ENCODE results near the gene IRAK1BP1. TPM values are rescaled to one million over a fixed set of nuclear protein-coding genes. Genes with fewer than 3 reads are reported as not detected.

The IRAK1BP1 gene
- total RNA-seq, 1 experiment from 2014 or later: 2.2 TPM

DNA sequence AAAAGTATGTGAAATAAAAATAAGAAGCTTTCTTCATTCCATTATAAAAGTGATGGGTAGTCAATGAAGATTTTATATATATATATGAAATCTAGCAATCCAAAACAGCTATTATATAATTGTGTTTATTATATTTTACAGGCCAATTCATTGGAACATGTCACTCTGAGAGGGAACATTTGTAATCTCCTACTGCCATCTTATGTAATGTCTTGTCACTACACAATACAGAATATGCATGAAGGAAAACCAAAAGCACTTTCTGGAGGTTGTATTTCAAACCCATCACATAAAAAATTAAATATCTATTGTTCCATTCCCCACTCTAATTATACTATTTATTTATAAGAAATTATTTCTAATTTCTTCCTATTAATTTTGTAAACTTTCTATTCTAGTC, 31.5 kb upstream of the IRAK1BP1 start:
- TF ChIP-seq SIN3A (IDR thresholded peaks at IDR 0.05; ENCODE audit: borderline replicate concordance, insufficient read depth, low read depth, low read length): no peak
- TF ChIP-seq, protein P1, sequence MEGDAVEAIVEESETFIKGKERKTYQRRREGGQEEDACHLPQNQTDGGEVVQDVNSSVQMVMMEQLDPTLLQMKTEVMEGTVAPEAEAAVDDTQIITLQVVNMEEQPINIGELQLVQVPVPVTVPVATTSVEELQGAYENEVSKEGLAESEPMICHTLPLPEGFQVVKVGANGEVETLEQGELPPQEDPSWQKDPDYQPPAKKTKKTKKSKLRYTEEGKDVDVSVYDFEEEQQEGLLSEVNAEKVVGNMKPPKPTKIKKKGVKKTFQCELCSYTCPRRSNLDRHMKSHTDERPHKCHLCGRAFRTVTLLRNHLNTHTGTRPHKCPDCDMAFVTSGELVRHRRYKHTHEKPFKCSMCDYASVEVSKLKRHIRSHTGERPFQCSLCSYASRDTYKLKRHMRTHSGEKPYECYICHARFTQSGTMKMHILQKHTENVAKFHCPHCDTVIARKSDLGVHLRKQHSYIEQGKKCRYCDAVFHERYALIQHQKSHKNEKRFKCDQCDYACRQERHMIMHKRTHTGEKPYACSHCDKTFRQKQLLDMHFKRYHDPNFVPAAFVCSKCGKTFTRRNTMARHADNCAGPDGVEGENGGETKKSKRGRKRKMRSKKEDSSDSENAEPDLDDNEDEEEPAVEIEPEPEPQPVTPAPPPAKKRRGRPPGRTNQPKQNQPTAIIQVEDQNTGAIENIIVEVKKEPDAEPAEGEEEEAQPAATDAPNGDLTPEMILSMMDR (IDR thresholded peaks at IDR 0.05): peak; percentile 18; the same call in 1 of the 2 replicates
- no peak for ATAC-seq
- no peaks in the 10 kb centered on the region for H3K4me1 ChIP-seq (ENCODE audit: control insufficient read depth, insufficient read depth, low read length)
- intact Hi-C loops (cut with micrococcal nuclease; ENCODE audit: unreplicated experiment) (no loop called here), in situ Hi-C loops (cut with HindIII; ENCODE audit: low pct_unique_long_range_greater_than_20kb, low sequenced_read_pairs) (no loop called here)
- no peaks in the 10 kb centered on the region for H3K36me3 ChIP-seq (ENCODE audit: control insufficient read depth, insufficient read depth, low read length)
- ChIA-PET CTCF (no interaction called here), POLR2A (interaction anchor here (0.5 kb wide), 1 partner anchor 1097 kb away, joined by 7 read pairs; no protein-coding TSS in a partner anchor)
- no peaks in the 10 kb centered on the region for H3K9me3 ChIP-seq (ENCODE audit: control insufficient read depth, insufficient read depth, low read depth, low read length)
- H3K4me3 ChIP-seq (ENCODE audit: low read depth in 2 of 2, low read length in 2 of 2): no peak overlapping the region
- no peak overlapping the region for H3K27ac ChIP-seq (ENCODE audit: low read length)
- H3K27me3 ChIP-seq (ENCODE audit: control insufficient read depth, insufficient read depth, low read length): 0 out of 2 replicates have a peak, but pooled peaks cover 5% of the 10 kb centered on the region
- no TSS peak for BruUV-seq (replicated peaks)
- no peak for DNase-seq (ENCODE audit: low read depth, low spot score)

DNA sequence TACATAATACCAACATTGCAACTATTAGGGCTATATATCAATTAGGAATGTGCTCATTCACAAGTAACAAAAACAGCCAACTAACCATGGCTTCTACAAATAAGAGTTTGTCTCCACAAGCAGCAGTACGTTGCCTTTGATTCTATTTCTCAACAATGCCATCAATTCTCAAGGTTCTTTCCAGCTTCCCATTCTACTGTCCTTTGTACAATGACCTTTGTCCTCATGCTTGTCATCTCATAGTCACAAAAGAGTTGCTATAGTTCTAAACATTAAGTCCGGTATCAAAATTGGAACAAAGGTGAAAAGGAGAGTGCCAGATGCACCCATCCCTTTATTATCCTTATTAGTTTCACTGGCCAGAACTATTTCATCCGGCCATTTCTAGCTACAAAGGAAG, 30.8 kb upstream of the IRAK1BP1 start:
- Histone ChIP-seq H3K4me1 (ENCODE audit: control insufficient read depth, insufficient read depth, low read length) (no peaks in the 10 kb centered on the region), H3K36me3 (ENCODE audit: control insufficient read depth, insufficient read depth, low read length) (no peaks in the 10 kb centered on the region), H3K27ac (ENCODE audit: low read length) (no peak overlapping the region), H3K27me3 (ENCODE audit: control insufficient read depth, insufficient read depth, low read length) (0 out of 2 replicates have a peak, but pooled peaks cover 5% of the 10 kb centered on the region), H3K9me3 (ENCODE audit: control insufficient read depth, insufficient read depth, low read depth, low read length) (no peaks in the 10 kb centered on the region), H3K4me3 (ENCODE audit: low read depth in 2 of 2, low read length in 2 of 2) (no peak overlapping the region)
- intact Hi-C loops (cut with micrococcal nuclease; ENCODE audit: unreplicated experiment) (no loop called here), in situ Hi-C loops (cut with HindIII; ENCODE audit: low pct_unique_long_range_greater_than_20kb, low sequenced_read_pairs) (no loop called here)
- BruUV-seq (replicated peaks): no TSS peak
- POLR2A ChIA-PET: no interaction called here
- TF ChIP-seq POLR2AphosphoS5 (IDR thresholded peaks at IDR 0.05; ENCODE audit: low read depth, low read length): no peak
- no peak for TF ChIP-seq SIN3A (IDR thresholded peaks at IDR 0.05; ENCODE audit: borderline replicate concordance, insufficient read depth, low read depth, low read length)
- no peak for TF ChIP-seq TCF7L2 (IDR thresholded peaks at IDR 0.05; ENCODE audit: low read depth, low read length)
- TF ChIP-seq, protein P2, sequence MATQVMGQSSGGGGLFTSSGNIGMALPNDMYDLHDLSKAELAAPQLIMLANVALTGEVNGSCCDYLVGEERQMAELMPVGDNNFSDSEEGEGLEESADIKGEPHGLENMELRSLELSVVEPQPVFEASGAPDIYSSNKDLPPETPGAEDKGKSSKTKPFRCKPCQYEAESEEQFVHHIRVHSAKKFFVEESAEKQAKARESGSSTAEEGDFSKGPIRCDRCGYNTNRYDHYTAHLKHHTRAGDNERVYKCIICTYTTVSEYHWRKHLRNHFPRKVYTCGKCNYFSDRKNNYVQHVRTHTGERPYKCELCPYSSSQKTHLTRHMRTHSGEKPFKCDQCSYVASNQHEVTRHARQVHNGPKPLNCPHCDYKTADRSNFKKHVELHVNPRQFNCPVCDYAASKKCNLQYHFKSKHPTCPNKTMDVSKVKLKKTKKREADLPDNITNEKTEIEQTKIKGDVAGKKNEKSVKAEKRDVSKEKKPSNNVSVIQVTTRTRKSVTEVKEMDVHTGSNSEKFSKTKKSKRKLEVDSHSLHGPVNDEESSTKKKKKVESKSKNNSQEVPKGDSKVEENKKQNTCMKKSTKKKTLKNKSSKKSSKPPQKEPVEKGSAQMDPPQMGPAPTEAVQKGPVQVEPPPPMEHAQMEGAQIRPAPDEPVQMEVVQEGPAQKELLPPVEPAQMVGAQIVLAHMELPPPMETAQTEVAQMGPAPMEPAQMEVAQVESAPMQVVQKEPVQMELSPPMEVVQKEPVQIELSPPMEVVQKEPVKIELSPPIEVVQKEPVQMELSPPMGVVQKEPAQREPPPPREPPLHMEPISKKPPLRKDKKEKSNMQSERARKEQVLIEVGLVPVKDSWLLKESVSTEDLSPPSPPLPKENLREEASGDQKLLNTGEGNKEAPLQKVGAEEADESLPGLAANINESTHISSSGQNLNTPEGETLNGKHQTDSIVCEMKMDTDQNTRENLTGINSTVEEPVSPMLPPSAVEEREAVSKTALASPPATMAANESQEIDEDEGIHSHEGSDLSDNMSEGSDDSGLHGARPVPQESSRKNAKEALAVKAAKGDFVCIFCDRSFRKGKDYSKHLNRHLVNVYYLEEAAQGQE (IDR thresholded peaks at IDR 0.05; ENCODE audit: insufficient read depth in 1 of 2, low read depth in 2 of 2, low read length in 1 of 2): no peak
- TF ChIP-seq, protein P1 (IDR thresholded peaks at IDR 0.05): no peak
- ATAC-seq (no peak), DNase-seq (ENCODE audit: low read depth, low spot score) (no peak)
- CTCF ChIA-PET: no interaction called here
